ENCODE results near the gene ARHGAP42.

- no peak for TF ChIP-seq EZH2 (IDR thresholded peaks at IDR 0.05; ENCODE audit: insufficient read depth, poor library complexity, severe bottlenecking)
- no peak for TF ChIP-seq EZH2phosphoT487 (IDR thresholded peaks at IDR 0.05; ENCODE audit: insufficient read depth, low read depth)
Measured at GRCh38 chr11:100777103-100777502, 90.0 kb downstream of the ARHGAP42 start.
